Astrocyte (in vitro differentiated cells and primary cell): ENCODE measurements around the gene STAP2. TPM values are rescaled to one million over a fixed set of nuclear protein-coding genes. Genes with fewer than 3 reads are reported as not detected.

Source experiments
- DNase-seq: peaks from one replicate; pipeline ENCODE4 v3.0.0-alpha.2; 2010; ENCODE audit warnings: low read depth
- FAIRE-seq: peaks from 2 replicates; lab custom pipeline; 2011; peaks lifted over from hg19 to GRCh38; lab: Jason Lieb, UNC
- H2AFZ ChIP-seq: 2 replicates; pipeline ENCODE4 v1.6.0; 2012; ENCODE audit warnings: low read depth, low read length, inconsistent platforms
- H3K27ac ChIP-seq: 2 replicates; pipeline ENCODE4 v1.5.1; 2011; ENCODE audit warnings: low read depth, low read length, inconsistent platforms
- H3K27me3 ChIP-seq: 2 replicates; pipeline ENCODE4 v1.6.0; 2011; ENCODE audit warnings: low read length, inconsistent platforms; ENCODE audit not compliant: insufficient read depth
- H3K36me3 ChIP-seq: 2 replicates; pipeline ENCODE4 v1.5.1; 2011; ENCODE audit warnings: low read length, inconsistent platforms; ENCODE audit not compliant: insufficient read depth
- H3K4me1 ChIP-seq: 2 replicates; pipeline ENCODE4 v1.5.1; 2011; ENCODE audit warnings: low read length, inconsistent platforms; ENCODE audit not compliant: insufficient read depth
- H3K4me2 ChIP-seq: 2 replicates; pipeline ENCODE4 v1.6.0; 2012; ENCODE audit warnings: low read length, inconsistent platforms
- H3K4me3 ChIP-seq: 2 replicates; pipeline ENCODE4 v1.5.1; 2011; ENCODE audit warnings: low read depth, mild to moderate bottlenecking, low read length, inconsistent platforms; ENCODE audit not compliant: insufficient read depth
- H3K79me2 ChIP-seq: 2 replicates; pipeline ENCODE4 v1.6.0; 2012; ENCODE audit warnings: mild to moderate bottlenecking, low read length, inconsistent platforms; ENCODE audit not compliant: insufficient read depth
- H3K9ac ChIP-seq: 2 replicates; pipeline ENCODE4 v1.6.0; 2012; ENCODE audit warnings: mild to moderate bottlenecking, low read length, inconsistent platforms
- H3K9me3 ChIP-seq: 2 replicates; pipeline ENCODE4 v1.5.1; 2012; ENCODE audit warnings: low read depth, mild to moderate bottlenecking, low read length, inconsistent platforms; ENCODE audit not compliant: insufficient read depth
- H4K20me1 ChIP-seq: 2 replicates; pipeline ENCODE4 v1.6.0; 2012; ENCODE audit warnings: low read length, inconsistent platforms; ENCODE audit not compliant: insufficient read depth
- H3K27ac Mint-ChIP-seq: one replicate; pipeline ENCODE4 v1.8.0; 2021; ENCODE audit warnings: mild to moderate bottlenecking, mixed read lengths; ENCODE audit not compliant: unreplicated experiment
- H3K27me3 Mint-ChIP-seq: one replicate; pipeline ENCODE4 v1.8.0; 2021; ENCODE audit warnings: low read depth, mixed read lengths; ENCODE audit not compliant: unreplicated experiment
- H3K36me3 Mint-ChIP-seq: one replicate; pipeline ENCODE4 v1.8.0; 2021; ENCODE audit warnings: low read depth, mixed read lengths; ENCODE audit not compliant: unreplicated experiment
- H3K4me1 Mint-ChIP-seq: one replicate; pipeline ENCODE4 v1.8.0; 2021; ENCODE audit warnings: low read depth, mixed read lengths; ENCODE audit not compliant: unreplicated experiment
- H3K4me3 Mint-ChIP-seq: one replicate; pipeline ENCODE4 v1.8.0; 2021; ENCODE audit warnings: mild to moderate bottlenecking, moderate library complexity, mixed read lengths; ENCODE audit not compliant: unreplicated experiment
- H3K9me3 Mint-ChIP-seq: one replicate; pipeline ENCODE4 v1.8.0; 2021; ENCODE audit warnings: mild to moderate bottlenecking, mixed read lengths; ENCODE audit not compliant: unreplicated experiment
- CTCF ChIP-seq: IDR thresholded peaks from 2 replicates; pipeline ENCODE4 v1.5.1; 2011; ENCODE audit warnings: low read depth, mild to moderate bottlenecking, inconsistent platforms, low read length, moderate library complexity; ENCODE audit not compliant: insufficient read depth
- EZH2 ChIP-seq: IDR thresholded peaks from 2 replicates; pipeline ENCODE4 v1.6.1; 2012; ENCODE audit warnings: mild to moderate bottlenecking, low read length, inconsistent platforms; ENCODE audit not compliant: insufficient read depth
- total RNA-seq: library from RNA; stranded (reverse); gene quantifications from 2 replicates; pipeline ENCODE4 v1.2.1, GENCODE V29; 2021

Gene STAP2
- total RNA-seq, 1 donor from 2014 or later = 5.3 TPM

DNA sequence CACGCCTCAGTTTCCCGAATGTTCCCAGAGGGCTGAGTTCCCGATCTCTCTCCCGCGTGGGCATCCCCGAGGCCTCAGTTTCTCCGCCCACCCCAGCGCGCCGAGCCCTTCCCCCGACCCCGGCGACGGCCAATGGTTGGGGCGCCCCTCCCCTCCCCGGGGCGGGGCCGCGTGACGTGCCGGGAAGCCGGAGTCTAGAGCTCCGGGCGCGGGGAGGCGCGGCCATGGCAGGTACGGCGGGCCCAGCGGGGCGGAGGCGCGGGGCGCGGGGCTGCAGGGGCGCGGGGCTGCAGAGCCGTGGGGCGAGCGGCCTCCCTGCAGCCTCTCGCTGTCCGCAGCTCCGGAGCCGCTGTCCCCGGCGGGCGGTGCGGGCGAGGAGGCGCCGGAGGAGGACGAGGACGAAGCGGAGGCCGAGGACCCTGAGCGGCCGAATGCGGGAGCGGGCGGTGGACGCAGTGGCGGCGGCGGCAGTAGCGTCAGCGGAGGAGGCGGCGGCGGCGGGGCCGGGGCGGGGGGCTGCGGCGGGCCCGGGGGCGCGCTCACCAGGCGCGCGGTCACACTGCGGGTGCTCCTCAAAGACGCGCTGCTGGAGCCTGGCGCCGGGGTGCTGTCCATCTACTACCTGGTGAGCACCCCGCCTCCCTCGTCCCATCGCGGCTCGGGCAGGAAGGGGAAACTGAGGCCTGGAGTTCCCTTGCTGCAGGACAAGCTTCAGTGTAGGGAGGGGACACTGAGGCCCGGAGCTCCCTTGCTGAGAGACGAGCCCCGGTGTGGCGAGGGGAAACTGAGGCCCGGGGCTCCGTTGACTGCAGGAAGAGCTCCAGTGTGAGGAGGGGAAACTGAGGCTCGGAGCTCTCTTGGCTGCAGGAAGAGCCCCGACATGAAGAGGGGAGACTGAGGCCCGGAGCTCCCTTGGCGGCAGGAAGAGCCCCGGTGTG, 5.0 kb upstream of the STAP2 start, which contains the start of gene MPND:
Gene MPND (plus strand): TSS at position 193 of the 938 bp plus-strand sequence. CDS start 32 bp downstream, at position 225.
- Histone ChIP-seq H3K4me3 (peak within 1 kb of the TSS; percentile 81), H3K4me1 (peaks cover 13% of the 10 kb centered on the region), H3K9me3 (no peaks in the 10 kb centered on the region), H3K27me3 (no peaks in the 10 kb centered on the region), H2AFZ (peak within 1 kb of the TSS; percentile 97), H3K4me2 (peak within 1 kb of the TSS; percentile 99), H3K27ac (peak within 1 kb of the TSS; percentile 76), H4K20me1 (no peaks in the 10 kb centered on the region), H3K36me3 (no peaks in the 10 kb centered on the region), H3K79me2 (no peaks in the 10 kb centered on the region), H3K9ac (peak within 1 kb of the TSS; percentile 85)
- Mint-ChIP-seq H3K4me3 (peak within 1 kb of the TSS; percentile 91), H3K9me3 (no peaks in the 10 kb centered on the region), H3K4me1 (peaks cover 3% of the 10 kb centered on the region), H3K27me3 (peaks cover 2% of the 10 kb centered on the region), H3K36me3 (peaks cover 5% of the 10 kb centered on the region), H3K27ac (peak within 1 kb of the TSS; percentile 64)
- FAIRE-seq = no peak
- TF ChIP-seq EZH2 = no peak
- no peak for TF ChIP-seq CTCF
- peak; percentile 55 for DNase-seq

- Histone ChIP-seq H3K9ac (peak overlapping the region; percentile 85), H3K9me3 (no peaks in the 10 kb centered on the region), H3K79me2 (no peaks in the 10 kb centered on the region), H3K36me3 (no peaks in the 10 kb centered on the region), H3K4me2 (peak overlapping the region; percentile 99), H3K4me1 (peaks cover 18% of the 10 kb centered on the region), H4K20me1 (no peaks in the 10 kb centered on the region), H3K27me3 (no peaks in the 10 kb centered on the region), H3K27ac (peak overlapping the region; percentile 76), H3K4me3 (peak overlapping the region; percentile 81), H2AFZ (peak overlapping the region; percentile 97)
- FAIRE-seq (peak; percentile 95), DNase-seq (peak; percentile 100)
- Mint-ChIP-seq H3K27ac (peak overlapping the region; percentile 64), H3K9me3 (peaks cover 1% of the 10 kb centered on the region), H3K4me3 (peak overlapping the region; percentile 91), H3K36me3 (peaks cover 5% of the 10 kb centered on the region), H3K4me1 (peaks cover 5% of the 10 kb centered on the region), H3K27me3 (peaks cover 5% of the 10 kb centered on the region)
- TF ChIP-seq EZH2 (peak; percentile 100), CTCF (peak; percentile 16)
Measured at GRCh38 chr19:4342615-4343369, 4.2 kb upstream of the STAP2 start.
